Astrocyte of the spinal cord (primary cell): ENCODE data around the gene LYSET.
"Not testable (repeated sequence)": the region's sequence is repeated elsewhere in the genome, so short reads cannot be mapped to it uniquely, and the experiment has no call there.

ENCODE experiments used
- DNase-seq: peaks from one replicate; pipeline ENCODE4 v3.0.0; 2011; ENCODE audit warnings: low read depth, low spot score
- H3K4me3 ChIP-seq: 2 replicates; pipeline ENCODE4 v1.5.1; 2011; ENCODE audit warnings: low read depth, mild to moderate bottlenecking, low read length, moderate library complexity
- in situ Hi-C: cut with HindIII; loops from 2 replicates; pipeline ENCODE4 v1.10.0; 2017; ENCODE audit warnings: low sequenced_read_pairs
- TF ChIP-seq, protein P1 (sequence below): IDR thresholded peaks from 2 replicates; pipeline ENCODE4 v1.5.1; 2012; ENCODE audit warnings: low read depth, mild to moderate bottlenecking, low read length, inconsistent platforms

Gene LYSET

GRCh38 chr14:93160353-93160801 lies 24.7 kb upstream of the LYSET start:
- in situ Hi-C loops: no loop called here
- DNase-seq: no peak

DNA sequence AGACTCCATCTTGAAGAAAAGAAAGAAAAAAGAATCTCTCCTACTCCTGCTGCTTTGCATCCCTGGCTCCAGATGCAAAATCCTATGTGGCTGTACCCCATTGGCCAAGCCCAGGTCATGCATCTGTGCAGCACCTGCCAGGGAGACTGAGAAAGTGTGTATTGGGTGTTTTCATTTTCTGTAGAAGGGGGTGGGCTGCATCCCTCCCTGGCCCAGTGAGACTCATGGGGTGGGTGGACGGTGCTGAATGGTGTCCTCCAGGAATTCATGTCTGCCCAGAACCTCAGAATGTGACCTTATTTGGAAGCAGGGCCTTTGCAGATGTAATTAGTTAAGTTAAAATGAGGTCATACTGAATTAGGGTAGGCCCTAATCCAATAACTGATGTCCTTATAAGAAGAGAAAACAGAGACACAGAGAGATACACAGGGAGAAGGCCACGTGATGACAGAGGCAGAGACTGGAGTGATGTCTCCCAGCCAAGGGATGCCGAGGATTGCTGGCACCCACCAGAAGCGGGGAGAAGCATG lies 23.6 kb upstream of the LYSET start:
- in situ Hi-C loops: no loop called here
- no peak for DNase-seq
- TF ChIP-seq, protein P1, sequence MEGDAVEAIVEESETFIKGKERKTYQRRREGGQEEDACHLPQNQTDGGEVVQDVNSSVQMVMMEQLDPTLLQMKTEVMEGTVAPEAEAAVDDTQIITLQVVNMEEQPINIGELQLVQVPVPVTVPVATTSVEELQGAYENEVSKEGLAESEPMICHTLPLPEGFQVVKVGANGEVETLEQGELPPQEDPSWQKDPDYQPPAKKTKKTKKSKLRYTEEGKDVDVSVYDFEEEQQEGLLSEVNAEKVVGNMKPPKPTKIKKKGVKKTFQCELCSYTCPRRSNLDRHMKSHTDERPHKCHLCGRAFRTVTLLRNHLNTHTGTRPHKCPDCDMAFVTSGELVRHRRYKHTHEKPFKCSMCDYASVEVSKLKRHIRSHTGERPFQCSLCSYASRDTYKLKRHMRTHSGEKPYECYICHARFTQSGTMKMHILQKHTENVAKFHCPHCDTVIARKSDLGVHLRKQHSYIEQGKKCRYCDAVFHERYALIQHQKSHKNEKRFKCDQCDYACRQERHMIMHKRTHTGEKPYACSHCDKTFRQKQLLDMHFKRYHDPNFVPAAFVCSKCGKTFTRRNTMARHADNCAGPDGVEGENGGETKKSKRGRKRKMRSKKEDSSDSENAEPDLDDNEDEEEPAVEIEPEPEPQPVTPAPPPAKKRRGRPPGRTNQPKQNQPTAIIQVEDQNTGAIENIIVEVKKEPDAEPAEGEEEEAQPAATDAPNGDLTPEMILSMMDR: no peak
- H3K4me3 ChIP-seq: no peak overlapping the region

More at GRCh38 chr14:93160353-93160801, 24.7 kb upstream of the LYSET start:
- no peak overlapping the region for H3K4me3 ChIP-seq
- TF ChIP-seq, protein P1: peak; percentile 49

DNA sequence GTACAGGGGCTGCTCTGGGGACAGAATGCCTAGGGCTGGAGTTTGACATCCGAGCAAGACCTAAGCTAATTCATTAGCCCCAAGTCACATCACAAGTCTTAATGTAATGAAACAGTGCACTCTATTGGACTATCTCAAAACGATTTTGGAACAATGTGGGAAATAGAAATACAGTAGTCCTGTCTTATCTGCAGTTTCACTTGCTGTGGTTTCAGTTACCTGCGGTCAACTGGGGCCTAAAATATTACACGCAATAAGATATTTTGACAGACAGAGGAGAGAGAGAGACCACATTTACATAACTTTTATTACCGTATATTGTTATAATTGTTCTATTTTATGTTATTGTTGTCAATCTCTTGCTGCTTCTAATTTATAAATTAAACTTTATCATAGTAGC lies 21.6 kb upstream of the LYSET start:
- TF ChIP-seq, protein P1: no peak
- in situ Hi-C loops: no loop called here
- H3K4me3 ChIP-seq: no peak overlapping the region
- DNase-seq: no peak

GRCh38 chr14:93165271-93166265 lies 19.5 kb upstream of the LYSET start:
- DNase-seq, H3K4me3 ChIP-seq, in situ Hi-C loops: not testable (repeated sequence)

DNA sequence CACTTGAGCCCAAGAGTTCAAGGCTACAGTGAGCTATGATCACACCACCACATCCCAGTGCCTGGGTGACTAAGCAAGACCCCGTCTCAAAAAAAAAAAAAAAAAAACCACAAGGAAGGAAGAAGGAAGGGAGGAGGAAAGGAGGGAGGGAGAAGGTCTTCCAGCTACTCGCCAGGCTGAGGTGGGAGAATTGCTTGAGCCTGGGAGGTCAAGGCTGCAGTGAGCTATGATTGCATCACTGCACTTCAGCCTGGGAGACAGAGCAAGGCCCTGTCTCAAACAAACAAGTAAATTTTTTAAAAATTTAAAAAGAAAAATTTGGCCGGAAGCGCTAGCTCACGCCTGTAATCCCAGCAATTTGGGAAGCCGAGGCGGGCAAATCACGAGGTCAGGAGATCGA lies 16.5 kb upstream of the LYSET start:
- H3K4me3 ChIP-seq, DNase-seq, in situ Hi-C loops: not testable (repeated sequence)

- in situ Hi-C loops, H3K4me3 ChIP-seq, DNase-seq: not testable (repeated sequence)
Observed at GRCh38 chr14:93169619-93170018, 15.5 kb upstream of the LYSET start.

GRCh38 chr14:93170141-93170540 lies 15.0 kb upstream of the LYSET start:
- DNase-seq, in situ Hi-C loops, H3K4me3 ChIP-seq: not testable (repeated sequence)

- TF ChIP-seq, protein P1: no peak
- in situ Hi-C loops: no loop called here
Observed at GRCh38 chr14:93171376-93171775, 13.7 kb upstream of the LYSET start.

More at GRCh38 chr14:93171376-93171775, 13.7 kb upstream of the LYSET start:
- no peak for DNase-seq
- no peak overlapping the region for H3K4me3 ChIP-seq
